Smooth muscle cell (in vitro differentiated cells): Measurements from ENCODE around the gene APMAP. TPM values are rescaled to one million over a fixed set of nuclear protein-coding genes. Genes with fewer than 3 reads are reported as not detected.

Experiments
- DNase-seq: peaks from one replicate; lab custom pipeline; 2025; ENCODE audit not compliant: unreplicated experiment; lab: John Stamatoyannopoulos, UW
- H2AFZ ChIP-seq: fragments of 200-600 bp; sonication (generic); 2 replicates; pipeline ENCODE4 v1.6.0; 2016; ENCODE audit warnings: antibody characterized with exemption, low read depth, mild to moderate bottlenecking
- H3F3A ChIP-seq: fragments of 200-600 bp; sonication (generic); 2 replicates; pipeline ENCODE4 v1.6.0; 2017; ENCODE audit warnings: antibody characterized with exemption, low read depth
- H3K27ac ChIP-seq: fragments of 200-600 bp; sonication (generic); 2 replicates; pipeline ENCODE4 v1.5.1; 2016; ENCODE audit warnings: low read depth, mild to moderate bottlenecking
- H3K27me3 ChIP-seq: fragments of 200-600 bp; sonication (generic); 2 replicates; pipeline ENCODE4 v1.6.1; 2016; ENCODE audit warnings: low read depth, mild to moderate bottlenecking
- H3K36me3 ChIP-seq: fragments of 200-600 bp; sonication (generic); 2 replicates; pipeline ENCODE4 v1.5.1; 2016; ENCODE audit warnings: low read depth
- H3K4me1 ChIP-seq: fragments of 200-600 bp; sonication (generic); 2 replicates; pipeline ENCODE4 v1.5.1; 2016; ENCODE audit warnings: low read depth
- H3K4me2 ChIP-seq: fragments of 200-600 bp; sonication (generic); 2 replicates; pipeline ENCODE4 v1.6.0; 2016; ENCODE audit warnings: mild to moderate bottlenecking
- H3K4me3 ChIP-seq: fragments of 200-600 bp; sonication (generic); 2 replicates; pipeline ENCODE4 v1.5.1; 2016; ENCODE audit warnings: mild to moderate bottlenecking
- H3K79me2 ChIP-seq: fragments of 200-600 bp; sonication (generic); 2 replicates; pipeline ENCODE4 v1.6.0; 2016; ENCODE audit warnings: low read depth, mild to moderate bottlenecking
- H3K9ac ChIP-seq: fragments of 200-600 bp; sonication (generic); 2 replicates; pipeline ENCODE4 v1.6.0; 2016; ENCODE audit warnings: low read depth
- H3K9me3 ChIP-seq: fragments of 200-600 bp; sonication (generic); replicated peaks from 2 replicates; pipeline ENCODE4 v1.5.1; 2016; ENCODE audit warnings: low read depth
- H4K20me1 ChIP-seq: fragments of 200-600 bp; sonication (generic); 2 replicates; pipeline ENCODE4 v1.6.0; 2016; ENCODE audit warnings: low read depth
- WGBS: methylation state at CpG from one replicate; pipeline ENCODE4 v1.1.7; 2016; ENCODE audit warnings: low lambda C conversion rate; 5-methylcytosine and 5-hydroxymethylcytosine counted together
- polyA plus RNA-seq: library from polyadenylated mRNA; unstranded; fragments of >200 nt; fragmentation: Nextera tagmentation; extraction: Ambion mirVana; gene quantifications from 2 replicates; pipeline ENCODE4 v1.2.1, GENCODE V29; 2016
- total RNA-seq: library from RNA; depleted of rRNA; stranded (reverse); fragments of >200 nt; gene quantifications from 2 replicates; pipeline ENCODE4 v1.2.3, GENCODE V29; 2014
- TF ChIP-seq, protein P1 (sequence below): fragments of 200-600 bp; sonication (generic); IDR thresholded peaks from 2 replicates; pipeline ENCODE4 v1.5.1; 2017; ENCODE audit warnings: borderline replicate concordance, mild to moderate bottlenecking, antibody characterized with exemption; ENCODE audit not compliant: insufficient read depth, poor library complexity, severe bottlenecking

Gene APMAP
- total and polyA plus RNA-seq, 2 experiments from 2014 or later = 54.4 to 86.9 TPM

- DNase-seq = no peak
- no peak overlapping the region for H3K9ac ChIP-seq
- no peaks in the 10 kb centered on the region for H3K36me3 ChIP-seq
- no peak overlapping the region for H3K27ac ChIP-seq
- no peaks in the 10 kb centered on the region for H3K27me3 ChIP-seq
- peaks cover 7% of the 10 kb centered on the region for H3K4me1 ChIP-seq
- TF ChIP-seq, protein P1, sequence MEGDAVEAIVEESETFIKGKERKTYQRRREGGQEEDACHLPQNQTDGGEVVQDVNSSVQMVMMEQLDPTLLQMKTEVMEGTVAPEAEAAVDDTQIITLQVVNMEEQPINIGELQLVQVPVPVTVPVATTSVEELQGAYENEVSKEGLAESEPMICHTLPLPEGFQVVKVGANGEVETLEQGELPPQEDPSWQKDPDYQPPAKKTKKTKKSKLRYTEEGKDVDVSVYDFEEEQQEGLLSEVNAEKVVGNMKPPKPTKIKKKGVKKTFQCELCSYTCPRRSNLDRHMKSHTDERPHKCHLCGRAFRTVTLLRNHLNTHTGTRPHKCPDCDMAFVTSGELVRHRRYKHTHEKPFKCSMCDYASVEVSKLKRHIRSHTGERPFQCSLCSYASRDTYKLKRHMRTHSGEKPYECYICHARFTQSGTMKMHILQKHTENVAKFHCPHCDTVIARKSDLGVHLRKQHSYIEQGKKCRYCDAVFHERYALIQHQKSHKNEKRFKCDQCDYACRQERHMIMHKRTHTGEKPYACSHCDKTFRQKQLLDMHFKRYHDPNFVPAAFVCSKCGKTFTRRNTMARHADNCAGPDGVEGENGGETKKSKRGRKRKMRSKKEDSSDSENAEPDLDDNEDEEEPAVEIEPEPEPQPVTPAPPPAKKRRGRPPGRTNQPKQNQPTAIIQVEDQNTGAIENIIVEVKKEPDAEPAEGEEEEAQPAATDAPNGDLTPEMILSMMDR = no peak
- no peak overlapping the region for H3K4me3 ChIP-seq
- WGBS = 98% methylated on average over 16 of the region's 16 CpGs
- H3K9me3 ChIP-seq = no peaks in the 10 kb centered on the region
- no peaks in the 10 kb centered on the region for H3F3A ChIP-seq
- H3K79me2 ChIP-seq = no peaks in the 10 kb centered on the region
- no peaks in the 10 kb centered on the region for H4K20me1 ChIP-seq
- no peak overlapping the region for H2AFZ ChIP-seq
- no peak overlapping the region for H3K4me2 ChIP-seq
These were observed 39.5 kb upstream of the APMAP start for GRCh38 chr20:25032065-25032477.

DNA sequence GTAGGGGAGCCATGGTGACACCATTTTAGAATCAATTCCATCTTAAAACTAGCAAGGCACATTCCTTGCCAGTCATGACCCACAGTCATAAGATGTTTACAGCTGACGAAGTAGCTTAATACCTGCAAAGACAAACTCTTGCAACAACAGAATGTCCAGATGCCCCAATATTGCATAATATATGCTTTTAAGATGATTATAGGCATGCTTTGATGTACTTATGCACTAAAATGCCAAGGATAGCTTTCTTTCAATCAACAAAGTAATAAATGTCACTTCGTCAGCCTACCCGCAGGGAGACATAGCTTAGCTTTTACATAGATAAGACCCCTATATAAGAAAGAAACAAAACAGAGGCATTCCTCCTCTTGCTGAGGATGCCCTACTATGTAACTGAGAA is 38.7 kb upstream of the APMAP start:
- H3K79me2 ChIP-seq = no peaks in the 10 kb centered on the region

DNA sequence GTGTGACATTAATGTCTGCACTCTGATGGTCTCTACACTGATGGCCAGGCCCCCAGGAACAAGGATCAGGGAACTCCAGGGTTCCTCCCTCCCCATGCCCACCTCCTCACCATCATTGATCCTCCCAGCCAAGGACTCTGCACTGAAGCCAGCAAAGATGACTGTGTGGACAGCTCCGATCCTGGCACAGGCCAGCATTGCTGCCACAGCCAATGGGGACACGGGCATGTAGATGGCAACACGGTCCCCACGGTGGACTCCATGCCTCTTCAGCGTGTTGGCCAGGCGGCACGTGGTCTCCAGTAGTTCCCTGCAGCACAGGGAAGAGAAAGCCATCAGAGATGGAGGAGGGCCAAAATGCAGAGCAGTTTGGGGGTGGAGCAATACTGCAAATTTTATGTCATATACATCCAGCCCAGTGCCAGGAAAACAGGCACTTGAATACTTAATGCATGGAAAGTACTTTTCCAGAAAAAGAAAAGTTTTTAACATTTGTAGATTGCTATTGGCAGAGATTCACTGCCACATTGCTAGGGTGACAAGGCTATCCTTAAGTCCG is 38.2 kb upstream of the APMAP start:
- Histone ChIP-seq H3K27ac (no peak overlapping the region), H3K36me3 (no peaks in the 10 kb centered on the region), H2AFZ (no peak overlapping the region), H3K4me3 (no peak overlapping the region), H4K20me1 (no peaks in the 10 kb centered on the region), H3K9me3 (no peaks in the 10 kb centered on the region), H3K27me3 (no peaks in the 10 kb centered on the region), H3K4me1 (peaks cover 7% of the 10 kb centered on the region), H3K9ac (no peak overlapping the region), H3K79me2 (no peaks in the 10 kb centered on the region), H3K4me2 (no peak overlapping the region), H3F3A (no peaks in the 10 kb centered on the region)
- 90% methylated on average over 8 of the region's 8 CpGs for WGBS
- TF ChIP-seq, protein P1 = no peak
- no peak for DNase-seq

More for the DNA sequence above, 38.7 kb upstream of the APMAP start:
- no peak overlapping the region for H3K9ac ChIP-seq
- no peak for DNase-seq
- H3K9me3 ChIP-seq = no peaks in the 10 kb centered on the region
- peaks cover 7% of the 10 kb centered on the region for H3K4me1 ChIP-seq
- WGBS = 29% methylated on average over 3 of the region's 3 CpGs
- H3K36me3 ChIP-seq = no peaks in the 10 kb centered on the region
- no peak overlapping the region for H3K27ac ChIP-seq
- H3K4me3 ChIP-seq = no peak overlapping the region
- H3K4me2 ChIP-seq = no peak overlapping the region
- H3K27me3 ChIP-seq = no peaks in the 10 kb centered on the region
- no peaks in the 10 kb centered on the region for H4K20me1 ChIP-seq
- no peak overlapping the region for H2AFZ ChIP-seq
- TF ChIP-seq, protein P1 = no peak
- H3F3A ChIP-seq = no peaks in the 10 kb centered on the region

DNA sequence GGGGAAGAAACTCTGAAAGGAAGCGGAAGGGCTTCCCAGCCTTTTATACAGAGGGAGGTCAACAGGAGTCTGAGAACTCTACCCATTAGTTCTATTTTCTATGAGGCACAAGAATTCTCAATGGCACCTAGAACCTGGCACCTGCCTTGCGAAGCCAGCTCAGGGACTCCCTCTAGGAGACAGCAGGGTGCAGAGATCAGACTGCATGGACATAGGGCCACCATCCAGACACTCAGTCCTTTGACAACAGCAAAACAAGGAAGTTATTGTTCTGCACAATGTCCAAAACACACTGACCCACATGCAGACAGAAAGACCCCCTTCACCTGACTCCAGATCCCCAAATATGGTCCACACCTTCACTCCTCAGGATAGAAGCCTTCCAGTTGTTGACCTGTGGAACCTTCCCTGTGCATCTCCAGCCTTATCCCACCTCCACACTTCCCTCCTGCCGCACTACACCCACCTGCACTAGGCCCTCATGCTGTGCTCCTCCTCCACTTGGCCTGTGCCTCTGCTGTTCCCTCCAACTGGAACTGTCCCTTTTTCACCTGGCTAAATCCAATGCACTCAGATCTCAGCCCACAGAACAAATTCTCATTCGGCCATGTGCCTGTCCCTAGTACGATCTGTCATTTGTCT is 37.6 kb upstream of the APMAP start:
- Histone ChIP-seq H3F3A (no peaks in the 10 kb centered on the region), H3K4me3 (no peak overlapping the region), H3K9ac (no peak overlapping the region), H3K27ac (no peak overlapping the region), H3K4me1 (peaks cover 7% of the 10 kb centered on the region), H3K36me3 (no peaks in the 10 kb centered on the region), H3K27me3 (no peaks in the 10 kb centered on the region), H3K9me3 (no peaks in the 10 kb centered on the region), H3K4me2 (no peak overlapping the region), H4K20me1 (no peaks in the 10 kb centered on the region), H2AFZ (no peak overlapping the region), H3K79me2 (no peaks in the 10 kb centered on the region)
- WGBS = 96% methylated on average over 5 of the region's 5 CpGs
- TF ChIP-seq, protein P1 = no peak
- DNase-seq = no peak
